Erythroblast (primary cell): Measurements from ENCODE around the gene DNAH10.

Experiments
- GATA1 ChIP-seq: IDR thresholded peaks from 2 replicates; pipeline ENCODE4 v1.6.1; 2011; ENCODE audit warnings: low read depth, mild to moderate bottlenecking, control low read depth, low read length, moderate library complexity
- POLR2A ChIP-seq: IDR thresholded peaks from 2 replicates; pipeline ENCODE4 v1.6.1; 2011; ENCODE audit warnings: mild to moderate bottlenecking, low read length

GRCh38 chr12:123973552-123974341 is 211.6 kb downstream of the DNAH10 start:
- TF ChIP-seq POLR2A (no peak), GATA1 (no peak)
